Measurements from ENCODE around the gene GRM7.

GRM7 gene

GRCh38 chr3:7607083-7607482 lies 746.2 kb downstream of the GRM7 start:
- no peak for DNase-seq

GRCh38 chr3:7607676-7608075 lies 746.8 kb downstream of the GRM7 start:
- peak; percentile 48 to 58 for DNase-seq

DNA sequence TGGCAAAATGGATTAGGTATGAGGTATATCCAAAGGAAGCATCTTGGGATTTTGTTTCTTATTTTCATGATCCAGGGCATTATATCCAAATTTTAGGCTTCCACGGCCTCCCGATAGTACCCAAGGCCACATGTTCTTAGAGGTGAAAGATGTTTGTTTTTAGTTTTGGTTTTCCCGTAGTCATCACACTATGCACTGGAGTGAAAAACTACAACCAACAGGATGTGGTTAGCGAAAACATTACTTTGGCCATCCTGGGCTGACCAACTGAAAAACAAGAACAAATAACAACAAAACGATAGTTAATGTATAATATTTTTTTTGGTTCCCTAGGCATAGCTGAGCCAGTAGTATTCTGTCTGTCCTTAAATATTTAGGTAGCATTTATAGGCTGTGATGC lies 749.7 kb downstream of the GRM7 start:
- DNase-seq: no peak

DNA sequence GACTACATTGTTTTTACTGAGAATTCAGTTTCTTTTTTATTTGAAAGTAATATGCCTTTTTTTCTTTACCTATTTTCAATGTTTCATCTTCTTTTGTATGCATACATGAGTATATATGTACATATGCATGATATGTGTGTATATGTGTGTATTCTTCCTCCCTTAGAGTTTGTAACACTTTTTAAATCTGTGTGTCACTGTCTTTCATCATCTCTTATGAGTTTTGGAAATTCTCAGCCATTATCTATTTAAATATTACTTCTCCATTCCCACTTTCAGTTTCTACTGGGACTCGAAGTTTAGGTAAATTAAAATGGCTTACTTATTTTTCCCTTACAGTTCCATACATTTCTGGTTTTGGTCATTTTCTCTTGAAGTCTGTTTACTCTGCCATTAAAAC lies 754.1 kb downstream of the GRM7 start:
- peak in 1 of 2 donors; percentile 62 for DNase-seq

DNA sequence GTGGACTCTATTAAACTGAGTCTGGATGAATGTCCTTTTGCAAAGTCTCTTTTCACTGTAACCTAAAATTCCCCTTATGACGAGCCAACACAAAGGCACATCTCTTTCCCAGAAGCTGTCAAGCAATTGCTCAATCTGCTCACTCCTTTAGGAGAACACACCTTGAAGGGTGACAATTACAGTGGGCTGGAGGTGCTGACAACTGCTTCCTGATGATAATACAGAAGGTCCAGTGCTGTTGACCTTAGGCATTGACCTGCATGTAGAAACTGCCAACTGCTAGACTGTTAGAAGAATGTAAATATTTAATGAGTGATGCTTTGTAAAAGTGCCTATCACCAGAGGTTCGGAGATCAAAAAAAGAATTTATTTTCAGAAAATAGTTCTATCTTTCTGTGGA lies 757.7 kb downstream of the GRM7 start:
- DNase-seq: no peak

- DNase-seq: no peak
These were observed 759.5 kb downstream of the GRM7 start for GRCh38 chr3:7620401-7620800.

DNA sequence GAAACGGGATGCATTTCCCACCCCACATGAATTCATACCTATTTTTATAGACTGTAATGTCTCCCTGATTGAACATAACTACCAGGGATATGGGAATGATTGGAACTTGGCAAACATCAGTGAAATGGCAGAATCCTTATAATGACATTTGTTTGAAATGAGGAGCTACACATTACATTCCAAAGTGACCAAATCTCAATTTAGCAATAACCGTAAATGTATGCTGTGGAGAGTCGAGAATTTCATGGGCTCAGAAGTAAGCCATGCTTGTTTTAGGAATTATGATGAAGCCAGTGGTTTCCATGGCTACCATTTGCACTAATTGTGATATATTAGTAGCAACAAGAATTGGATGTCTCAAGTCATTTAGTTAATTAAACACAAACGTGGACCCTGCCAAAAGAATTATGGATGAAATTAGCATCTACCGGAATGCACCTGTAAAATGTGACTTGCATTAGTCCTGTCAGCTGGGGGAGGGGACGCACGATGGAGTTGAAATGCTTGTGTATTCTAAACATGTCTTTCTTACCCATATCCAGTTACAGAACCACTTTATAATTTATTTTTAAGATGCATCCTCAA lies 760.2 kb downstream of the GRM7 start:
- no peak for DNase-seq

- no peak for DNase-seq
These were observed 760.7 kb downstream of the GRM7 start for GRCh38 chr3:7621651-7622050.

DNA sequence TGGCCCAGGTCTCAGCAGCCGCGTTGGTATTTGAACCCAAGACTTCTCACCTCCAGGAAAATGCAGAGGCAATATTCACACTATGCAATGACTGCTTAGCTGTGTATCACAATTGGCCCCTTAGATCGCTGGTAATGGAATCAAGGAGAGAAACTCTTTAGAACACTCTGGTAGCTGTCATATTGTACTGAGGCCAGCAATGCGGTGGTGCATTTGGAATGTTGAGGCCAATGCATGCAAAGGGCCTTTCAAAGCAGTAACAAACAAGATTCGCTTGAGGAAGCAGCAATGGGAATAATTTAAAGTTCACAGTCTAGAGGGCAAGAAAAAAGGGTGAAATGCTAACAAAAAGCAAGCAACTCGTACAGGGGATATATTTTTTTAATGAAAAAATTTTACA lies 764.1 kb downstream of the GRM7 start:
- DNase-seq: no peak

DNA sequence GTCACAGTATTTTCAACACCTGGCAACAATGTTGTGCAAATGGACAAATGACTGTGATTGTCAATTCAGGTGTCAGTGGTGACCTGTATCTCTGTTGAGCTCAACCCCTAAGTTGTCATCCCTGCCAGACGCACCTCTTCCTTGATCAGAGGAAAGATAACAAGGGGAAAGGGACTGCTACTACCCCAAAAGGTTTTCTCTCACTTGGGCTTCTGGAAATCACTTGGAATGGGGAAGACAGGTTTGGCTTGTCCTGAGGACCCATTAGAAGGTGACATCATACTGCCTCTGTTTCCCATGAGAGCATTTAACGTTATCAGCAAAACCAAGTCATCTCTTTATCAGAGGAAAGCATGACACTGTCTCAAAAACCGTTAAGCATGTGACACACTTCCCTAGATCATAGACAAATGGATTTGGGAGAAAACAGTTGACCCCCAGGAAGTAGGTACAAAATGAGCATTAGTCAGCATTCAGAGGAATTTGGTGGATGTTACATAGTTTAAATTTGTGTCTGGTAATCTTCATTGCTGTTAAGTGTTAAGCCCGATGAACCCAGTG lies 769.5 kb downstream of the GRM7 start:
- DNase-seq: no peak

- peak in 1 of 2 donors; percentile 10 for DNase-seq
These were observed 770.0 kb downstream of the GRM7 start for GRCh38 chr3:7630925-7631324.

GRCh38 chr3:7632305-7632704 lies 771.4 kb downstream of the GRM7 start:
- DNase-seq: no peak

GRCh38 chr3:7637694-7638093 lies 776.8 kb downstream of the GRM7 start:
- DNase-seq: no peak

- DNase-seq: no peak
These were observed 777.2 kb downstream of the GRM7 start for GRCh38 chr3:7638103-7638502.

DNA sequence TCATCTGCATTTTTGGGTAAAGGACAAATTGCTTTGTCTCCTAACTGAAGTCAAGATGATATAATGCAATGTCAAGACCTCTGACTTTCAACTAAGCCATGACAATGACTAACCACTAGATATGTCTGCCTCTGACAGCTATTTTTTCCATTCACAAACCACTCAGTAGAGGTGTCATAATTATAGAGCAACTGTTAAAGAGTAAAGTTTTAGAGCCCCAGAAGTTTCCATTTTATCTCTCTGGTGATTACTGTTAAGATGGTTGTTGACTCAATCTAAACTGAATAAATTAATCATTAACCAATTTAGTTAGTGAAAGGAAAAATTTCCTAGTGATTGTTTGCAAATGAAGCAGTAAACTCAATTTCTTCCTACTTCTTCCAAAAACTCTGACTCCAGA lies 779.9 kb downstream of the GRM7 start:
- DNase-seq: no peak

- DNase-seq: peak in 1 of 2 donors; percentile 26
These were observed 785.9 kb downstream of the GRM7 start for GRCh38 chr3:7646851-7647250.

GRCh38 chr3:7650466-7650865 lies 789.6 kb downstream of the GRM7 start:
- DNase-seq: no peak

GRCh38 chr3:7651274-7651673 lies 790.4 kb downstream of the GRM7 start:
- DNase-seq: no peak

DNA sequence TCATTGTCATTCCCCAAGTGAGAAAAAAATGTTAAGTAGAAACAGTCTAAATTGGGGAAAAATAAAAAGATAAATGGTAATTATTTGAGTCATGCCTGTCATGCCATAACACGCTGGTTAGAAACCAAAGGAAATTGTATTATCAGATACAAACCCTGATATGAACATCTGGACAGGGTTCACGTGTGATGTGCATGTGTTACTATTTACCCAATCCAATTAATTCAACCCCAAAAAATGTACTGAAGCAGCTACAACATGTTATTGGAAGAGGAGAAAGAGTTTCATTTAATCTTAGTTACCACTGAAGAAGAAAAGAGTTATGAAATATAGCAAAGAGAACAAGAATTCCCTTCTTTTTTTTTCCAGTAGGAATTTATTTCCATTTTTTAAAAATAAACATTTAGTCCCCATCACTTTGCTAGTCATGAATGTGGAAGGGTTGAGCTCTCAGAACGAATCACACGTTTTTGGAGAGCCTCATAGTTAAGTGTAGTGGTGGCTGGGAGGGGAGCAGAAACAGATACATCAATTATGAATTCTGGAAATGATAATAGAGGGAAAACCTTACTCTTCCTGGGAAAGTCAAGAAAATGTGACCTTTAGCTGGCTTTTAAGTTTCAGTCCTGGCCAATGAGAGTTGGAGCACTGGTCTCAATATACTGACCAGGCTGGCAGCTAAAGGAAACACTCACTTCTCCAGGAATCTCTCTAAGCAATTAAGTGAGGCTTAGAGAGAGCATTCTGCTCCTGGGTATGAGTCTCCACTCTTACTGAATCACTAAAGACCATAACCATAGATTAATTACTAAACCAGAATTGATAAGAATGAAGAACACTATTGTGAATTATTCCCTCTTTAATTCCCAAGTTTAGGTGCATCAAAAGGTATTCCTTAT lies 796.5 kb downstream of the GRM7 start:
- DNase-seq: no peak

GRCh38 chr3:7658294-7658693 lies 797.4 kb downstream of the GRM7 start:
- no peak for DNase-seq

- no peak for DNase-seq
These were observed 798.2 kb downstream of the GRM7 start for GRCh38 chr3:7659079-7659478.

GRCh38 chr3:7663771-7664170 lies 802.9 kb downstream of the GRM7 start:
- DNase-seq: no peak

GRCh38 chr3:7667774-7668173 lies 806.9 kb downstream of the GRM7 start:
- no peak for DNase-seq

DNA sequence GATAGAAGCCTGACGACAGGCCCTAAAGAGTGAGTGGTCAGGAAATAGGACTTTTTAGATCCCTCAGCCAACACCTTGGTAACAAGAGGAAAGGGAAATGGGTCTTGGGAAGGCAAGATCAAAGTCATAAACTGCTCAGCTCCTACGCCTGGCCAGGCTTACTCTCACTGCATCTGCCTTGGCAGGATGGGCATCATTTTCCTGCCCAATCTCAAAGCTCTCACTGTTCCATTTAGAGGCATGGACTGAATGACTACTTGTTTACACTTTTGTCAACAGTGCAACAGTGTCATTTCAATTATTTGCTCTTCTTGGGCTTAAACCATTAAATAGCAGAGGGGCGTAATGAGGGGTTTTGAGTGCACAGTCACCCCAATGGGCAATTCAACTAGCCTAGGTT lies 808.7 kb downstream of the GRM7 start:
- no peak for DNase-seq

Data from inflammatory macrophage (primary cell).